HL-60 (cell line): ENCODE results near the gene P2RY12.

Experiments
- DNase-seq, 2 experiments: peaks; one replicate each; pipeline ENCODE4 v3.0.0-alpha.2; 2010 to 2020; ENCODE audit warnings: low read depth in 1 of 2, low spot score in 1 of 2
- H3K27ac ChIP-seq: fragments of 250-450 bp; sonication (Bioruptor Pico); replicated peaks from 2 replicates; pipeline ENCODE4 v1.5.1; 2020; ENCODE audit warnings: mild to moderate bottlenecking, moderate library complexity
- H3K27me3 ChIP-seq: fragments of 250-450 bp; sonication (Bioruptor Pico); 2 replicates; pipeline ENCODE4 v1.5.1; 2021; ENCODE audit warnings: mild to moderate bottlenecking, moderate library complexity; ENCODE audit not compliant: insufficient read depth, poor library complexity, severe bottlenecking
- H3K4me3 ChIP-seq: replicated peaks from 2 replicates; pipeline ENCODE4 v1.5.1; 2011; ENCODE audit warnings: mild to moderate bottlenecking, control low read depth, low read length; ENCODE audit not compliant: insufficient read depth
- CTCF ChIP-seq: IDR thresholded peaks from one replicate; pipeline ENCODE4 v1.5.1; 2011; ENCODE audit warnings: low read length, control low read depth, inconsistent platforms; ENCODE audit not compliant: insufficient read depth
- GABPA ChIP-seq: IDR thresholded peaks from 2 replicates; pipeline ENCODE4 v1.6.1; 2012; ENCODE audit warnings: low read depth
- POLR2AphosphoS5 ChIP-seq: IDR thresholded peaks from 2 replicates; pipeline ENCODE4 v1.6.1; 2012; ENCODE audit warnings: low read depth
- REST ChIP-seq: IDR thresholded peaks from 2 replicates; pipeline ENCODE4 v1.6.1; 2012; ENCODE audit warnings: low read depth; ENCODE audit not compliant: insufficient replicate concordance
- SPI1 ChIP-seq: IDR thresholded peaks from 2 replicates; pipeline ENCODE4 v1.6.1; 2012; ENCODE audit warnings: low read depth, mild to moderate bottlenecking, borderline replicate concordance

Gene P2RY12

DNA sequence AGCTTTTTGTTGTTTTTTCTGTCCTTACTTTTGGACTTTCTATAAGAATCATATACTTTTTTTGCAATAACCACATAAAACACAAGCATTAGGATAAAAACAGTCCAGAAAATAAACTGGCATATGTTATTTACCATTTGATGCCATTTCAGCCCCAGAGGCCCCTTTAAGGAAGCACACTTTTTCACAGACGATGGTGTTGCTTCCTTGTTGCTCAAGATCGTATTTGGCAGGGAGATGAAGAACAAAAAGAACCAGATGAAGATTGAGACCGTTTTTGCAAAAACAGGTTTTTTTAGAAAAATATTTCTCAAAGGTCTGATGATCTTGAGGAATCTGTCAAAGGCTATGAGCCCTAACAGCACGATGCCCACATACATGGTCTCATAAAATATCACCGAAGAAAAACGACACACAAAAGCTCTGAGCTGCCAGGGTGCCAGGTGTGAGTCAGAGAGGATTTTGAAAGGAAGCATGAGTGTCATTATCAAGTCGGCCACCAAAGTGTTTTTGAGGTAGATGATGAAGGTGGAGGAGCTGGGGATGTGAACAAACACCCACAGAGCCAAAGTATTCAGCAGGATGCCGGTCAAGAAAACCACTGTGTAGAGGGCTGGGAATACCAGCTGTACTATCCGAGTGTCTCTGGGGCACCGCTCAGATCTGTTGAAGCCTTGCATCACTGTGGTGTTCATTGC lies 56.1 kb downstream of the P2RY12 start:
- Histone ChIP-seq H3K27me3 (no peaks in the 10 kb centered on the region), H3K4me3 (peak overlapping the region; percentile 44), H3K27ac (peak overlapping the region; percentile 72)
- TF ChIP-seq REST = no peak
- TF ChIP-seq POLR2AphosphoS5 = no peak
- TF ChIP-seq CTCF = no peak
- no peak for TF ChIP-seq SPI1
- no peak for TF ChIP-seq GABPA
- DNase-seq = peak; percentile 49 to 65

- peak overlapping the region; percentile 72 for H3K27ac ChIP-seq
- H3K27me3 ChIP-seq = no peaks in the 10 kb centered on the region
- peak overlapping the region; percentile 44 for H3K4me3 ChIP-seq
- DNase-seq = no peak
- TF ChIP-seq GABPA = no peak
- TF ChIP-seq CTCF = peak; percentile 26
Measured at GRCh38 chr3:151327571-151328198, 56.9 kb downstream of the P2RY12 start.

GRCh38 chr3:151322511-151322910 lies 62.0 kb downstream of the P2RY12 start:
- Histone ChIP-seq H3K27me3 (no peaks in the 10 kb centered on the region), H3K27ac (no peak overlapping the region), H3K4me3 (no peak overlapping the region)
- DNase-seq = no peak
- TF ChIP-seq GABPA = no peak
- TF ChIP-seq SPI1 = peak; percentile 32; the same call in 1 of the 2 replicates

GRCh38 chr3:151321526-151321925 lies 63.0 kb downstream of the P2RY12 start:
- no peak for TF ChIP-seq POLR2AphosphoS5
- no peak for TF ChIP-seq SPI1
- TF ChIP-seq GABPA = no peak
- no peak for TF ChIP-seq REST
- no peak for TF ChIP-seq CTCF
- peak overlapping the region; percentile 22; the same call in 1 of the 2 replicates for H3K27ac ChIP-seq
- DNase-seq = no peak

More at GRCh38 chr3:151321526-151321925, 63.0 kb downstream of the P2RY12 start:
- H3K27me3 ChIP-seq = no peaks in the 10 kb centered on the region
- H3K4me3 ChIP-seq = no peak overlapping the region
